Measurements from ENCODE around the gene PCDHGB1. TPM values are rescaled to one million over a fixed set of nuclear protein-coding genes. Genes with fewer than 3 reads are reported as not detected.
"Not testable (repeated sequence)": the region's sequence is repeated elsewhere in the genome, so short reads cannot be mapped to it uniquely, and the experiment has no call there.

Gene PCDHGB1
- total RNA-seq, 2 experiments from 2014 or later: 3.0 to 4.1 TPM

GRCh38 chr5:141345327-141345726 is 4.6 kb upstream of the PCDHGB1 start:
- Histone ChIP-seq H2AFZ (ENCODE audit: low read length) (no peak overlapping the region), H3K9me2 (ENCODE audit: insufficient read depth, low read length) (no peaks in the 10 kb centered on the region), H3K4me3 (ENCODE audit: low read depth, low read length, poor library complexity, severe bottlenecking) (no peak overlapping the region), H3K27ac (ENCODE audit: low read depth, low read length, poor library complexity, severe bottlenecking) (no peak overlapping the region), H3K9me3 (ENCODE audit: low read length) (no peaks in the 10 kb centered on the region), H4K20me1 (ENCODE audit: insufficient read depth, low read length) (no peaks in the 10 kb centered on the region), H3K4me2 (ENCODE audit: low read length) (no peak overlapping the region), H3K36me3 (ENCODE audit: insufficient read depth, low read length) (no peaks in the 10 kb centered on the region), H3K79me2 (ENCODE audit: insufficient read depth, low read depth, low read length) (no peaks in the 10 kb centered on the region), H3K4me1 (ENCODE audit: insufficient read depth, low read length, poor library complexity, severe bottlenecking) (no peaks in the 10 kb centered on the region)
- intact Hi-C loops (cut with micrococcal nuclease; ENCODE audit: unreplicated experiment): no loop called here
- BruUV-seq (replicated peaks): no TSS peak
- CTCF ChIA-PET (ENCODE audit: unreplicated experiment): no interaction called here
- POLR2A ChIA-PET: no interaction called here
- no peak for DNase-seq (ENCODE audit: low spot score)
- TF ChIP-seq CTCF (conservative IDR thresholded peaks at IDR 0.05; ENCODE audit: low read length) (peak; percentile 53), EZH2phosphoT487 (IDR thresholded peaks at IDR 0.05; ENCODE audit: borderline replicate concordance, low read depth, low read length) (no peak)

GRCh38 chr5:141346017-141346416 is 3.9 kb upstream of the PCDHGB1 start:
- H3K9me2 ChIP-seq (ENCODE audit: insufficient read depth, low read length); H2AFZ ChIP-seq (ENCODE audit: low read length); H3K79me2 ChIP-seq (ENCODE audit: insufficient read depth, low read depth, low read length); H3K27ac ChIP-seq (ENCODE audit: low read depth, low read length, poor library complexity, severe bottlenecking); H3K4me2 ChIP-seq (ENCODE audit: low read length); intact Hi-C loops (cut with micrococcal nuclease; ENCODE audit: unreplicated experiment); H3K36me3 ChIP-seq (ENCODE audit: insufficient read depth, low read length); H3K9me3 ChIP-seq (ENCODE audit: low read length); H3K4me3 ChIP-seq (ENCODE audit: low read depth, low read length, poor library complexity, severe bottlenecking); BruUV-seq (replicated peaks); CTCF ChIA-PET (ENCODE audit: unreplicated experiment); DNase-seq (ENCODE audit: low spot score); H3K4me1 ChIP-seq (ENCODE audit: insufficient read depth, low read length, poor library complexity, severe bottlenecking); H4K20me1 ChIP-seq (ENCODE audit: insufficient read depth, low read length): not testable (repeated sequence)
- POLR2A ChIA-PET: interaction anchor here (2.0 kb wide), 1 partner anchor 26 kb away, joined by 8 read pairs; no protein-coding TSS in a partner anchor

GRCh38 chr5:141351591-141351990 is 1.7 kb downstream of the PCDHGB1 start:
- BruUV-seq (replicated peaks): no TSS peak
- CTCF ChIA-PET (ENCODE audit: unreplicated experiment): no interaction called here
- peaks cover 7% of the 10 kb centered on the region for H3K4me1 ChIP-seq (ENCODE audit: insufficient read depth, low read length, poor library complexity, severe bottlenecking)
- no peak overlapping the region for H3K27ac ChIP-seq (ENCODE audit: low read depth, low read length, poor library complexity, severe bottlenecking)
- H3K9me2 ChIP-seq (ENCODE audit: insufficient read depth, low read length): no peaks in the 10 kb centered on the region
- POLR2A ChIA-PET: no interaction called here
- intact Hi-C loops (cut with micrococcal nuclease; ENCODE audit: unreplicated experiment): loop anchor here (10.0 kb wide), 1 partner anchor 157 kb away; the partner anchor contains the start of genes PCDHB10 and PCDHB11
- H3K4me3 ChIP-seq (ENCODE audit: low read depth, low read length, poor library complexity, severe bottlenecking): no peak overlapping the region
- H3K9me3 ChIP-seq (ENCODE audit: low read length): no peaks in the 10 kb centered on the region
- H4K20me1 ChIP-seq (ENCODE audit: insufficient read depth, low read length): no peaks in the 10 kb centered on the region
- no peak overlapping the region for H3K4me2 ChIP-seq (ENCODE audit: low read length)
- no peak for DNase-seq (ENCODE audit: low spot score)
- H3K36me3 ChIP-seq (ENCODE audit: insufficient read depth, low read length): no peaks in the 10 kb centered on the region
- TF ChIP-seq EZH2phosphoT487 (IDR thresholded peaks at IDR 0.05; ENCODE audit: borderline replicate concordance, low read depth, low read length) (no peak), CTCF (conservative IDR thresholded peaks at IDR 0.05; ENCODE audit: low read length) (no peak)
- no peak overlapping the region for H2AFZ ChIP-seq (ENCODE audit: low read length)
- no peaks in the 10 kb centered on the region for H3K79me2 ChIP-seq (ENCODE audit: insufficient read depth, low read depth, low read length)

Measured in OCI-LY7 (cell line).